ENCODE data around the gene ATG14.
A peak's percentile ranks its signal among the peaks of the same experiment; 100 is the strongest.

The ATG14 gene

GRCh38 chr14:55414551-55414950, 2.9 kb upstream of the ATG14 start:
- no peak overlapping the region for H3K27ac ChIP-seq (ENCODE audit: insufficient read depth in 1 of 2, low read depth in 1 of 2, low read length in 2 of 2, poor library complexity in 1 of 2, severe bottlenecking in 2 of 2)
- ChIA-PET POLR2A (no interaction called here), CTCF (interaction anchor here (0.8 to 9.7 kb wide), 5 partner anchors 11 to 32 kb away, joined by 3 to 77 read pairs (median 3); no protein-coding TSS in a partner anchor)
- H3K4me3 ChIP-seq (ENCODE audit: control insufficient read depth in 1 of 7, extremely low read depth in 1 of 7, insufficient read depth in 4 of 7, low read depth in 2 of 7, low read length in 6 of 7), result no peak overlapping the region
- no peak for DNase-seq
- 100% methylated on average over 1 of the region's 3 CpGs for WGBS (ENCODE audit: insufficient coverage)
- peaks cover 13 to 23% (median 18%) of the 10 kb centered on the region in 4 experiments for H3K4me1 ChIP-seq (ENCODE audit: control extremely low read depth in 1 of 4, control insufficient read depth in 4 of 4, insufficient read depth in 4 of 4, low read length in 3 of 4)
- H3K27me3 ChIP-seq (replicated peaks in 2 of 5; ENCODE audit: control insufficient read depth in 4 of 5, insufficient read depth in 5 of 5, low read length in 4 of 5), result no peaks in the 10 kb centered on the region
- H3K36me3 ChIP-seq (ENCODE audit: control insufficient read depth in 4 of 4, insufficient read depth in 4 of 4, low read length in 3 of 4), result no peaks in the 10 kb centered on the region
- no peaks in the 10 kb centered on the region for H3K9me3 ChIP-seq (ENCODE audit: control extremely low read depth in 1 of 5, control insufficient read depth in 4 of 5, insufficient read depth in 2 of 5, low read depth in 1 of 5, low read length in 4 of 5)

- ChIA-PET POLR2A (no interaction called here), CTCF (interaction anchor here (9.7 kb wide), 1 partner anchor 15 kb away, joined by 77 read pairs; no protein-coding TSS in a partner anchor)
- 91% methylated on average over 4 of the region's 5 CpGs for WGBS (ENCODE audit: insufficient coverage)
- Histone ChIP-seq H3K27ac (ENCODE audit: insufficient read depth in 1 of 2, low read depth in 1 of 2, low read length in 2 of 2, poor library complexity in 1 of 2, severe bottlenecking in 2 of 2) (no peak overlapping the region), H3K27me3 (replicated peaks in 2 of 5; ENCODE audit: control insufficient read depth in 4 of 5, insufficient read depth in 5 of 5, low read length in 4 of 5) (no peaks in the 10 kb centered on the region), H3K36me3 (ENCODE audit: control insufficient read depth in 4 of 4, insufficient read depth in 4 of 4, low read length in 3 of 4) (no peaks in the 10 kb centered on the region), H3K9me3 (ENCODE audit: control extremely low read depth in 1 of 5, control insufficient read depth in 4 of 5, insufficient read depth in 2 of 5, low read depth in 1 of 5, low read length in 4 of 5) (no peaks in the 10 kb centered on the region), H3K4me3 (ENCODE audit: control insufficient read depth in 1 of 7, extremely low read depth in 1 of 7, insufficient read depth in 4 of 7, low read depth in 2 of 7, low read length in 6 of 7) (peak overlapping the region in 1 of 7 experiments; percentile 94), H3K4me1 (ENCODE audit: control extremely low read depth in 1 of 4, control insufficient read depth in 4 of 4, insufficient read depth in 4 of 4, low read length in 3 of 4) (peaks cover 15 to 26% (median 20%) of the 10 kb centered on the region in 4 experiments)
- no peak for DNase-seq
Observed at GRCh38 chr14:55412676-55413075, 1.0 kb upstream of the ATG14 start.

GRCh38 chr14:55410876-55411275, 754 bp downstream of the ATG14 start:
- CTCF ChIA-PET, result interaction anchor here (0.7 kb wide), 1 partner anchor 27 kb away, joined by 3 read pairs; no protein-coding TSS in a partner anchor
- Histone ChIP-seq H3K27me3 (replicated peaks in 2 of 5; ENCODE audit: control insufficient read depth in 4 of 5, insufficient read depth in 5 of 5, low read length in 4 of 5) (no peaks in the 10 kb centered on the region), H3K9me3 (ENCODE audit: control extremely low read depth in 1 of 5, control insufficient read depth in 4 of 5, insufficient read depth in 2 of 5, low read depth in 1 of 5, low read length in 4 of 5) (no peaks in the 10 kb centered on the region), H3K27ac (ENCODE audit: insufficient read depth in 1 of 2, low read depth in 1 of 2, low read length in 2 of 2, poor library complexity in 1 of 2, severe bottlenecking in 2 of 2) (peak overlapping the region; percentile 85 to 91), H3K4me3 (ENCODE audit: control insufficient read depth in 1 of 7, extremely low read depth in 1 of 7, insufficient read depth in 4 of 7, low read depth in 2 of 7, low read length in 6 of 7) (peak overlapping the region; percentile 94 to 99 (median 98)), H3K36me3 (ENCODE audit: control insufficient read depth in 4 of 4, insufficient read depth in 4 of 4, low read length in 3 of 4) (peaks cover 0 to 2% (median 0%) of the 10 kb centered on the region in 4 experiments), H3K4me1 (ENCODE audit: control extremely low read depth in 1 of 4, control insufficient read depth in 4 of 4, insufficient read depth in 4 of 4, low read length in 3 of 4) (peaks cover 15 to 26% (median 20%) of the 10 kb centered on the region in 4 experiments)
- POLR2A ChIA-PET, result no interaction called here
- WGBS (ENCODE audit: insufficient coverage), result 29% methylated on average over 1 of the region's 4 CpGs
- DNase-seq, result no peak

- H3K9me3 ChIP-seq (ENCODE audit: control extremely low read depth in 1 of 5, control insufficient read depth in 4 of 5, insufficient read depth in 2 of 5, low read depth in 1 of 5, low read length in 4 of 5), result no peaks in the 10 kb centered on the region
- H3K4me3 ChIP-seq (ENCODE audit: control insufficient read depth in 1 of 7, extremely low read depth in 1 of 7, insufficient read depth in 4 of 7, low read depth in 2 of 7, low read length in 6 of 7), result no peak overlapping the region
- no peak overlapping the region for H3K27ac ChIP-seq (ENCODE audit: insufficient read depth in 1 of 2, low read depth in 1 of 2, low read length in 2 of 2, poor library complexity in 1 of 2, severe bottlenecking in 2 of 2)
- no peaks in the 10 kb centered on the region for H3K27me3 ChIP-seq (replicated peaks in 2 of 5; ENCODE audit: control insufficient read depth in 4 of 5, insufficient read depth in 5 of 5, low read length in 4 of 5)
- peaks cover 0 to 4% (median under 1%) of the 10 kb centered on the region in 4 experiments for H3K4me1 ChIP-seq (ENCODE audit: control extremely low read depth in 1 of 4, control insufficient read depth in 4 of 4, insufficient read depth in 4 of 4, low read length in 3 of 4)
- WGBS (ENCODE audit: insufficient coverage), result 100% methylated on average over 2 of the region's 5 CpGs
- CTCF ChIA-PET, result no interaction called here
- peaks cover 0 to 2% (median 0%) of the 10 kb centered on the region in 4 experiments for H3K36me3 ChIP-seq (ENCODE audit: control insufficient read depth in 4 of 4, insufficient read depth in 4 of 4, low read length in 3 of 4)
- no peak for DNase-seq
- POLR2A ChIA-PET, result no interaction called here
Observed at GRCh38 chr14:55404173-55404854, 7.3 kb downstream of the ATG14 start.

GRCh38 chr14:55401751-55402150, 9.9 kb downstream of the ATG14 start:
- ChIA-PET CTCF (no interaction called here), POLR2A (no interaction called here)
- peaks cover 0 to 3% (median 0%) of the 10 kb centered on the region in 4 experiments for H3K36me3 ChIP-seq (ENCODE audit: control insufficient read depth in 4 of 4, insufficient read depth in 4 of 4, low read length in 3 of 4)
- H3K27ac ChIP-seq (ENCODE audit: insufficient read depth in 1 of 2, low read depth in 1 of 2, low read length in 2 of 2, poor library complexity in 1 of 2, severe bottlenecking in 2 of 2), result no peak overlapping the region
- no peaks in the 10 kb centered on the region for H3K9me3 ChIP-seq (ENCODE audit: control extremely low read depth in 1 of 5, control insufficient read depth in 4 of 5, insufficient read depth in 2 of 5, low read depth in 1 of 5, low read length in 4 of 5)
- no peak overlapping the region for H3K4me3 ChIP-seq (ENCODE audit: control insufficient read depth in 1 of 7, extremely low read depth in 1 of 7, insufficient read depth in 4 of 7, low read depth in 2 of 7, low read length in 6 of 7)
- WGBS (ENCODE audit: insufficient coverage), result 100% methylated on average over 3 of the region's 6 CpGs
- no peak for DNase-seq
- H3K27me3 ChIP-seq (replicated peaks in 2 of 5; ENCODE audit: control insufficient read depth in 4 of 5, insufficient read depth in 5 of 5, low read length in 4 of 5), result no peaks in the 10 kb centered on the region
- no peaks in the 10 kb centered on the region for H3K4me1 ChIP-seq (ENCODE audit: control extremely low read depth in 1 of 4, control insufficient read depth in 4 of 4, insufficient read depth in 4 of 4, low read length in 3 of 4)

GRCh38 chr14:55399852-55400251, 11.8 kb downstream of the ATG14 start:
- ChIA-PET POLR2A (interaction anchor here (1.2 kb wide), 1 partner anchor 25 kb away, joined by 3 read pairs; no protein-coding TSS in a partner anchor), CTCF (no interaction called here)
- no peak for DNase-seq
- no peak overlapping the region for H3K27ac ChIP-seq (ENCODE audit: insufficient read depth in 1 of 2, low read depth in 1 of 2, low read length in 2 of 2, poor library complexity in 1 of 2, severe bottlenecking in 2 of 2)
- peaks cover 0 to 10% (median 4%) of the 10 kb centered on the region in 4 experiments for H3K36me3 ChIP-seq (ENCODE audit: control insufficient read depth in 4 of 4, insufficient read depth in 4 of 4, low read length in 3 of 4)
- WGBS (ENCODE audit: insufficient coverage), result 100% methylated on average over 1 of the region's 2 CpGs
- H3K27me3 ChIP-seq (replicated peaks in 2 of 5; ENCODE audit: control insufficient read depth in 4 of 5, insufficient read depth in 5 of 5, low read length in 4 of 5), result no peaks in the 10 kb centered on the region
- H3K9me3 ChIP-seq (ENCODE audit: control extremely low read depth in 1 of 5, control insufficient read depth in 4 of 5, insufficient read depth in 2 of 5, low read depth in 1 of 5, low read length in 4 of 5), result no peaks in the 10 kb centered on the region
- no peak overlapping the region for H3K4me3 ChIP-seq (ENCODE audit: control insufficient read depth in 1 of 7, extremely low read depth in 1 of 7, insufficient read depth in 4 of 7, low read depth in 2 of 7, low read length in 6 of 7)
- H3K4me1 ChIP-seq (ENCODE audit: control extremely low read depth in 1 of 4, control insufficient read depth in 4 of 4, insufficient read depth in 4 of 4, low read length in 3 of 4), result no peaks in the 10 kb centered on the region

GRCh38 chr14:55399183-55399582, 12.4 kb downstream of the ATG14 start:
- no peak overlapping the region for H3K27ac ChIP-seq (ENCODE audit: insufficient read depth in 1 of 2, low read depth in 1 of 2, low read length in 2 of 2, poor library complexity in 1 of 2, severe bottlenecking in 2 of 2)
- no CpG with 5 or more reads among the region's 1 CpG for WGBS (ENCODE audit: insufficient coverage)
- CTCF ChIA-PET, result no interaction called here

More at GRCh38 chr14:55399183-55399582, 12.4 kb downstream of the ATG14 start:
- H3K4me1 ChIP-seq (ENCODE audit: control extremely low read depth in 1 of 4, control insufficient read depth in 4 of 4, insufficient read depth in 4 of 4, low read length in 3 of 4), result no peaks in the 10 kb centered on the region
- no peak for DNase-seq
- no peak overlapping the region for H3K4me3 ChIP-seq (ENCODE audit: control insufficient read depth in 1 of 7, extremely low read depth in 1 of 7, insufficient read depth in 4 of 7, low read depth in 2 of 7, low read length in 6 of 7)
- peaks cover 0 to 17% (median 6%) of the 10 kb centered on the region in 4 experiments for H3K36me3 ChIP-seq (ENCODE audit: control insufficient read depth in 4 of 4, insufficient read depth in 4 of 4, low read length in 3 of 4)
- POLR2A ChIA-PET, result no interaction called here
- H3K9me3 ChIP-seq (ENCODE audit: control extremely low read depth in 1 of 5, control insufficient read depth in 4 of 5, insufficient read depth in 2 of 5, low read depth in 1 of 5, low read length in 4 of 5), result no peaks in the 10 kb centered on the region
- H3K27me3 ChIP-seq (replicated peaks in 2 of 5; ENCODE audit: control insufficient read depth in 4 of 5, insufficient read depth in 5 of 5, low read length in 4 of 5), result no peaks in the 10 kb centered on the region

All from common myeloid progenitor, CD34-positive (primary cell).